Prostate gland (tissue), 2 donors: ENCODE measurements around the gene FAM151A.

ENCODE experiments used
- CTCF ChIP-seq, 4 experiments: fragments of 200-600 bp in 2 of 4; fragments of 450-650 bp in 2 of 4; sonication (generic) in 2 of 4; IDR thresholded peaks; 1 replicate in 3 of 4; 2 replicates in 1 of 4; pipeline ENCODE4 v1.5.1; 2016 to 2019; ENCODE audit warnings: antibody characterized with exemption in 4 of 4, mild to moderate bottlenecking in 2 of 4, moderate library complexity in 2 of 4
- POLR2A ChIP-seq: fragments of 450-650 bp; IDR thresholded peaks from one replicate; pipeline ENCODE4 v1.6.1; 2016; ENCODE audit warnings: antibody characterized with exemption, mild to moderate bottlenecking
- POLR2AphosphoS5 ChIP-seq: sonication (generic); formaldehyde crosslinking; IDR thresholded peaks from one replicate; pipeline ENCODE4 v1.6.1; 2017; ENCODE audit warnings: antibody characterized with exemption

- TF ChIP-seq CTCF (IDR thresholded peaks at IDR 0.05) (no peak), POLR2A (no peak), POLR2AphosphoS5 (peak; percentile 39)
These were observed 55.4 kb downstream of the FAM151A start for GRCh38 chr1:54567961-54568360.
